A673 (cell line): Measurements from ENCODE around the gene FNTB. TPM values are rescaled to one million over a fixed set of nuclear protein-coding genes. Genes with fewer than 3 reads are reported as not detected.

Experiments
- BruUV-seq: library from RNA; stranded (reverse); fragments of 400-500 nt; replicated peaks from 2 replicates; lab custom pipeline; 2021; lab: Mats Ljungman, UMichigan
- CTCF ChIA-PET: fragments of 300-600 bp; sonication (Branson Sonifier 250); formaldehyde crosslinking; loops from one replicate; lab custom pipeline; 2022; ENCODE audit warnings: antibody characterized with exemption; lab: Charles Lee
- POLR2A ChIA-PET: fragments of 300-600 bp; sonication (Branson Sonifier 250); formaldehyde crosslinking; loops from one replicate; lab custom pipeline; 2022; ENCODE audit warnings: antibody characterized with exemption; ENCODE audit not compliant: low non-redundant PET; lab: Charles Lee
- DNase-seq: peaks from one replicate; pipeline ENCODE4 v3.0.0-alpha.2; 2015; ENCODE audit warnings: low spot score
- H3K27ac ChIP-seq: fragments of 200-600 bp; sonication (generic); 2 replicates; pipeline ENCODE4 v1.5.1; 2016; ENCODE audit warnings: mixed run types, low read depth, mild to moderate bottlenecking, mixed read lengths, antibody characterized with exemption, low read length; ENCODE audit not compliant: poor library complexity, severe bottlenecking
- H3K27me3 ChIP-seq: fragments of 200-600 bp; sonication (generic); replicated peaks from 2 replicates; pipeline ENCODE4 v1.6.1; 2017; ENCODE audit warnings: mixed run types, low read depth, mild to moderate bottlenecking, mixed read lengths, antibody characterized with exemption, low read length; ENCODE audit not compliant: insufficient read depth, poor library complexity
- H3K36me3 ChIP-seq: fragments of 200-600 bp; sonication (generic); 2 replicates; pipeline ENCODE4 v1.6.1; 2016; ENCODE audit warnings: mixed run types, mild to moderate bottlenecking, mixed read lengths, antibody characterized with exemption, low read length; ENCODE audit not compliant: insufficient read depth, poor library complexity, severe bottlenecking
- H3K4me1 ChIP-seq: fragments of 200-600 bp; sonication (generic); 2 replicates; pipeline ENCODE4 v1.6.1; 2017; ENCODE audit warnings: mixed run types, mild to moderate bottlenecking, mixed read lengths, antibody characterized with exemption, low read length; ENCODE audit not compliant: insufficient read depth, poor library complexity, severe bottlenecking
- H3K4me3 ChIP-seq: fragments of 200-600 bp; sonication (generic); 2 replicates; pipeline ENCODE4 v1.5.1; 2016; ENCODE audit warnings: low read depth, mixed run types, mild to moderate bottlenecking, mixed read lengths, low read length; ENCODE audit not compliant: poor library complexity, severe bottlenecking
- H3K9me3 ChIP-seq: fragments of 200-600 bp; sonication (generic); 2 replicates; pipeline ENCODE4 v1.6.1; 2016; ENCODE audit warnings: mixed run types, low read depth, mild to moderate bottlenecking, mixed read lengths, antibody characterized with exemption, low read length; ENCODE audit not compliant: poor library complexity, severe bottlenecking
- EZH2 ChIP-seq: fragments of 200-600 bp; sonication (generic); IDR thresholded peaks from 2 replicates; pipeline ENCODE4 v1.6.1; 2017; ENCODE audit warnings: borderline replicate concordance, low read depth, mild to moderate bottlenecking, mixed read lengths, antibody characterized with exemption, low read length; ENCODE audit not compliant: poor library complexity, severe bottlenecking
- intact Hi-C: fragments of 100-400 bp; cut with micrococcal nuclease; formaldehyde crosslinking; loops from one replicate; pipeline ENCODE4 v1.10.0; 2022; ENCODE audit not compliant: unreplicated experiment
- total RNA-seq: library from RNA; stranded (reverse); gene quantifications from 2 replicates; pipeline ENCODE4 v1.2.3, GENCODE V29; 2021
- TF ChIP-seq, protein P1 (sequence below): fragments of 300-800, 200-600 bp; sonication (generic); conservative IDR thresholded peaks from 2 replicates; pipeline ENCODE4 v1.5.1; 2017; ENCODE audit warnings: low read depth, mild to moderate bottlenecking, antibody characterized with exemption, low read length, moderate library complexity, mixed read lengths

Gene FNTB
- total RNA-seq, 1 experiment from 2014 or later: 24.0 TPM

DNA sequence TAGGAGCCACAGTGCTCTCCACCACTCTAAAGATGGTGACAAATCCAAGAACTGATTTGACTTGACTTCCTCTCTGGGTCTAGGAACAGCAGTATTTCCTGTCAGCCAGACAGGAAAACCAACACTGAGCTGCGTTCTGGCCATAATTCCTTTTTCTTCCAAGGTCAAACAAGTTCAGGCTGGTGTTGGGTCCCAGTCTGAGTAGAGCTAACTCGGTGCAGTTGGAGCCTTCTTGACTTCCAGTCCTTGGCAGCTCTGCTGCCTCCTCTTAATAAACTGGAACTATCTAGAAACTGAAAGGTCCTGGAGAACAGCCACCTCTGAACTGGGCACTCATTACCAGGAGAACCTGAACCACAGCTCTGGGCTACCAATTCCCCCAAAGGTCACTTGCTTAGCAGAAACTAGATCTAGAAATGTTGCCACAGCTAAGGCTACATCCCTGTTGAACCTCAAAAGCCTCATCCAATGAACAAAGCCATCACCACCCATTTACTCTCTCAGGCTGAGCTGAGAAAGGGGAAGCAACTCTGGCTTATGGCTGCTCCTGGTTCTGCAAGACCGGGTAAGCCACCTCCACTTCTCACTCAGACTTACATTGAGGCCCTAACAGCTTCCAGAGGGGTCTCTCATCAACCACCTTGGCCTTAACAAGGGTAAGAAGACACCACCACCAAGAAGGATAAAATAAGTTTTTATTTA, 87.9 kb downstream of the FNTB start:
- TF ChIP-seq, protein P1, sequence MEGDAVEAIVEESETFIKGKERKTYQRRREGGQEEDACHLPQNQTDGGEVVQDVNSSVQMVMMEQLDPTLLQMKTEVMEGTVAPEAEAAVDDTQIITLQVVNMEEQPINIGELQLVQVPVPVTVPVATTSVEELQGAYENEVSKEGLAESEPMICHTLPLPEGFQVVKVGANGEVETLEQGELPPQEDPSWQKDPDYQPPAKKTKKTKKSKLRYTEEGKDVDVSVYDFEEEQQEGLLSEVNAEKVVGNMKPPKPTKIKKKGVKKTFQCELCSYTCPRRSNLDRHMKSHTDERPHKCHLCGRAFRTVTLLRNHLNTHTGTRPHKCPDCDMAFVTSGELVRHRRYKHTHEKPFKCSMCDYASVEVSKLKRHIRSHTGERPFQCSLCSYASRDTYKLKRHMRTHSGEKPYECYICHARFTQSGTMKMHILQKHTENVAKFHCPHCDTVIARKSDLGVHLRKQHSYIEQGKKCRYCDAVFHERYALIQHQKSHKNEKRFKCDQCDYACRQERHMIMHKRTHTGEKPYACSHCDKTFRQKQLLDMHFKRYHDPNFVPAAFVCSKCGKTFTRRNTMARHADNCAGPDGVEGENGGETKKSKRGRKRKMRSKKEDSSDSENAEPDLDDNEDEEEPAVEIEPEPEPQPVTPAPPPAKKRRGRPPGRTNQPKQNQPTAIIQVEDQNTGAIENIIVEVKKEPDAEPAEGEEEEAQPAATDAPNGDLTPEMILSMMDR: no peak
- no peak for TF ChIP-seq EZH2

DNA sequence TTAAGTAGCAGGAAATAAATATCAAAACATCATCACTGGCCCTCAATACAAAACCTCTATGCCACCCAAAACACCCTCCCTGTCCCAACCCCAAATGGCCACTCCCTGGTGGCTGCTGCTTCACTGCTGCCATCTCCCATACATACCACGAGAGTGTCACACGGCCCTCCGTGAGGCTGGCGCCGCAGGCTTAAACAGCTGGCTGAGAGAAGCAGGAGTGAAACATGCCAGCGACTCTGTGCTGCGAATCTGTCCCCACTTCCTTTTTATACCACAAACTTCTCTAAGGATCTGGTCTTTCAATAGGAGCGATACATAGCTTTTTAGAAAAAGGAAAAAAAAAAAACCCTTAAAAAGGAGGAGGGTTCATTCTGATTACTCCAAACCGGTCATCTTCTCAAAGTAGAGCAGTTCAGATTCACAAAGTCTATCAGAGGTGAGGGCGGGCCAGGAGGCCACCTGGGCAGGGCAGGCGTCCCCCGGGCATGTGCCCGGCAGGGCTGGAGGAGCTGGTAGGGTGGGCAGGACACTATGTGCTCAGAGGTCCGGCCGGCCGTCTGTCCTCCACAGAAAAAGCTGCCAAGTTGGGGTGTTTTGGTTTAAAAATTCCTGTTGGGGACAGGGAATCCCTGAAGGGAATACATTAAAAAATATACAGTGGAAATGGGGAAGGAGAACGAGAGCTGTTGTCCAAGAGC, 89.1 kb downstream of the FNTB start:
- BruUV-seq: TSS peak; percentile 40
- peaks cover 14% of the 10 kb centered on the region for H3K36me3 ChIP-seq
- H3K27ac ChIP-seq: no peak overlapping the region
- ChIA-PET CTCF (interaction anchor here (0.6 kb wide), 1 partner anchor 24 kb away, joined by 3 read pairs; no protein-coding TSS in a partner anchor), POLR2A (no interaction called here)
- no peak overlapping the region for H3K4me3 ChIP-seq
- H3K9me3 ChIP-seq: no peaks in the 10 kb centered on the region
- TF ChIP-seq, protein P1: no peak
- TF ChIP-seq EZH2: no peak
- H3K27me3 ChIP-seq: no peaks in the 10 kb centered on the region
- no peak for DNase-seq
- intact Hi-C loops: no loop called here
- H3K4me1 ChIP-seq: no peaks in the 10 kb centered on the region

More for the DNA sequence above, 87.9 kb downstream of the FNTB start:
- POLR2A ChIA-PET: no interaction called here
- intact Hi-C loops: no loop called here
- Histone ChIP-seq H3K9me3 (no peaks in the 10 kb centered on the region), H3K4me3 (no peak overlapping the region), H3K27ac (no peak overlapping the region), H3K36me3 (peaks cover 11% of the 10 kb centered on the region), H3K27me3 (no peaks in the 10 kb centered on the region), H3K4me1 (no peaks in the 10 kb centered on the region)
- BruUV-seq: no TSS peak
- no peak for DNase-seq
- CTCF ChIA-PET: no interaction called here

DNA sequence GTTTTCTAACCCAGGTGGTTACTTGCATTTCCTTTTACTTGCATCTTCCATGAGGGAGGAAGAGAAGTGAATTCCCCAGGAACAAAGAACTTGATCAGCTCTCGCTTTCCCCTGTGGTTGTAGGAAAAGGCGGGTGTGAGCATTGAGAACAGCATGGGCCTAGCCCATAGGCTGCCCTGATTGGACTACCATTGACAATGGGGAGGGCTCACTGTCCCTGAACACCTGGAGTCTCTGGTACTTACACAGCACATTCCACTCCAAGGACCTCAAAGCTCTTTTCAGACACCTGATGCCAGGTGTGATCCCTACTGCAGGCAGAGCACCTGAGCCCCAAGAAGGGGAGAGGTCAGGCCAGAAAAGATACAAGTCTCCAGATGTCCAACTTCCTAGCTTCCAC, 90.6 kb downstream of the FNTB start:
- DNase-seq: no peak
- CTCF ChIA-PET: no interaction called here
- Histone ChIP-seq H3K9me3 (no peaks in the 10 kb centered on the region), H3K4me1 (no peaks in the 10 kb centered on the region), H3K36me3 (peaks cover 14% of the 10 kb centered on the region), H3K4me3 (no peak overlapping the region), H3K27ac (no peak overlapping the region), H3K27me3 (no peaks in the 10 kb centered on the region)
- POLR2A ChIA-PET: no interaction called here
- intact Hi-C loops: no loop called here
- no TSS peak for BruUV-seq
- no peak for TF ChIP-seq EZH2
- TF ChIP-seq, protein P1: no peak
